K562 (cell line): ENCODE data around the gene SPAG16. TPM values are rescaled to one million over a fixed set of nuclear protein-coding genes. Genes with fewer than 3 reads are reported as not detected.

ENCODE experiments used
- ATAC-seq: fragments of 200-7000 bp; cut with Tn5 transposase; 3 replicates; pipeline ENCODE4 v1.9.1; 2020; ENCODE audit warnings: moderate library complexity
- BruUV-seq: library from RNA; stranded (reverse); fragments of 400-500 nt; replicated peaks from 2 replicates; lab custom pipeline; 2021; lab: Mats Ljungman, UMichigan
- CTCF ChIA-PET: fragments of 300-600 bp; formaldehyde crosslinking; extraction: SDS; loops from one replicate; lab custom pipeline; 2021; ENCODE audit warnings: low intra/inter-chr PET ratio; lab: Yijun Ruan, JAX
- POLR2A ChIA-PET: fragments of 300-600, 350-650 bp; sonication (Branson Sonifier 250); formaldehyde crosslinking; extraction: SDS; loops from one replicate; lab custom pipeline; 2021; ENCODE audit warnings: antibody characterized with exemption, inconsistent platforms; lab: Yijun Ruan, JAX
- DNase-seq, 4 experiments: peaks; one replicate each; pipeline versions ENCODE4 v3.0.0 to v3.0.0-alpha.2; 2011 to 2018; ENCODE audit warnings: low spot score in 3 of 4, mixed read lengths in 3 of 4; ENCODE audit errors: extremely low read depth in 1 of 4
- FAIRE-seq: peaks from 2 replicates; lab custom pipeline; 2011; peaks lifted over from hg19 to GRCh38; lab: Jason Lieb, UNC
- H2AFZ ChIP-seq: 2 replicates; pipeline ENCODE4 v1.6.0; 2011; ENCODE audit warnings: low read depth, low read length, control low read depth, inconsistent platforms
- H3K27ac ChIP-seq: fragments of 200-600 bp; 3 replicates; pipeline ENCODE4 v1.8.0; 2011; ENCODE audit warnings: low read depth, mild to moderate bottlenecking, control low read depth, inconsistent platforms, low read length, moderate library complexity, mixed read lengths; ENCODE audit errors: extremely low read depth
- H3K27me3 ChIP-seq, 2 experiments: fragments of 300-600 bp in 1 of 2; 2 replicates in 1 of 2; 3 replicates in 1 of 2; pipeline versions ENCODE4 v1.6.0 to v1.8.0; 2011; ENCODE audit warnings: inconsistent platforms in 2 of 2, low read length in 2 of 2, mild to moderate bottlenecking in 1 of 2, mixed read lengths in 1 of 2, moderate library complexity in 1 of 2; ENCODE audit not compliant: control insufficient read depth in 2 of 2, insufficient read depth in 2 of 2
- H3K36me3 ChIP-seq: fragments of 300-600 bp; 3 replicates; pipeline ENCODE4 v1.8.0; 2011; ENCODE audit warnings: mild to moderate bottlenecking, low read length, inconsistent platforms; ENCODE audit not compliant: control insufficient read depth, insufficient read depth
- H3K4me1 ChIP-seq, 2 experiments: fragments of 200-600 bp in 1 of 2; replicated peaks in 1 of 2; 2 replicates in 1 of 2; 3 replicates in 1 of 2; pipeline versions ENCODE4 v1.5.1 to v1.8.0; 2011; ENCODE audit warnings: inconsistent platforms in 2 of 2, low read length in 2 of 2, mild to moderate bottlenecking in 1 of 2, mixed read lengths in 1 of 2, moderate library complexity in 1 of 2; ENCODE audit not compliant: control insufficient read depth in 2 of 2, insufficient read depth in 2 of 2
- H3K4me2 ChIP-seq: 2 replicates; pipeline ENCODE4 v1.6.1; 2011; ENCODE audit warnings: low read length, control low read depth, inconsistent platforms, mixed read lengths; ENCODE audit not compliant: insufficient read depth
- H3K4me3 ChIP-seq: fragments of 200-600 bp; sonication (generic), shearing (Covaris generic); 2 replicates; pipeline ENCODE4 v1.5.1; 2016; ENCODE audit warnings: control low read depth, inconsistent platforms
- H3K79me2 ChIP-seq: fragments of 200-600 bp; 3 replicates; pipeline ENCODE4 v1.8.0; 2011; ENCODE audit warnings: low read length, inconsistent platforms; ENCODE audit not compliant: control insufficient read depth, insufficient read depth
- H3K9ac ChIP-seq, 2 experiments: 2 replicates each; pipeline versions ENCODE4 v1.6.0 to v1.6.1; 2011; ENCODE audit warnings: low read depth in 2 of 2, low read length in 2 of 2, control low read depth in 1 of 2, inconsistent platforms in 1 of 2, mild to moderate bottlenecking in 1 of 2, mixed read lengths in 1 of 2; ENCODE audit not compliant: insufficient read depth in 1 of 2
- H3K9me1 ChIP-seq: one replicate; pipeline ENCODE4 v1.6.0; 2011; ENCODE audit warnings: inconsistent platforms, mild to moderate bottlenecking, low read length, moderate library complexity; ENCODE audit not compliant: control insufficient read depth, insufficient read depth
- H3K9me3 ChIP-seq: replicated peaks from 2 replicates; pipeline ENCODE4 v1.5.1; 2011; ENCODE audit warnings: low read depth, low read length, inconsistent platforms; ENCODE audit not compliant: control insufficient read depth, insufficient read depth
- H4K20me1 ChIP-seq: replicated peaks from 2 replicates; pipeline ENCODE4 v1.6.1; 2011; ENCODE audit warnings: low read length, inconsistent platforms, mixed read lengths; ENCODE audit not compliant: control insufficient read depth, insufficient read depth
- CHD2 ChIP-seq: IDR thresholded peaks from 2 replicates; pipeline ENCODE4 v1.6.1; 2011; ENCODE audit warnings: low read depth, low read length
- CREBBP ChIP-seq: IDR thresholded peaks from one replicate; pipeline ENCODE4 v1.6.1; 2012; ENCODE audit warnings: low read depth, mild to moderate bottlenecking, control low read depth, inconsistent platforms, low read length
- FOSL1 ChIP-seq: fragments of 200-800 bp; sonication (Bioruptor generic); conservative IDR thresholded peaks from 2 replicates; pipeline ENCODE4 v1.6.1; 2016; ENCODE audit warnings: missing genetic modification characterization, missing compliant biosample characterization
- NELFE ChIP-seq: IDR thresholded peaks from 2 replicates; pipeline ENCODE4 v1.6.1; 2011; ENCODE audit warnings: mild to moderate bottlenecking; ENCODE audit not compliant: insufficient read depth, insufficient read length
- SMARCB1 ChIP-seq: IDR thresholded peaks from 2 replicates; pipeline ENCODE4 v1.6.1; 2011; ENCODE audit warnings: improper control_type of control experiment, low read depth; ENCODE audit not compliant: insufficient read length
- TAF9B ChIP-seq: fragments of 450-650 bp; IDR thresholded peaks from 2 replicates; pipeline ENCODE4 v1.6.1; 2018; ENCODE audit warnings: mild to moderate bottlenecking; ENCODE audit not compliant: partially characterized antibody
- ZBTB11 ChIP-seq, 3 experiments: fragments of 200-800 bp in 1 of 3; fragments of 250-450 bp in 1 of 3; fragments of 450-650 bp in 1 of 3; sonication (Bioruptor Pico) in 1 of 3; sonication (Bioruptor generic) in 1 of 3; formaldehyde crosslinking in 1 of 3; IDR thresholded peaks; 2 replicates each; pipeline versions ENCODE4 v1.6.1 to v1.8.0; 2016 to 2022; ENCODE audit warnings: mild to moderate bottlenecking in 2 of 3, missing genetic modification characterization in 2 of 3, missing compliant biosample characterization in 1 of 3, moderate library complexity in 1 of 3
- ZBTB9 ChIP-seq: fragments of 450-650 bp; formaldehyde crosslinking; IDR thresholded peaks from 2 replicates; pipeline ENCODE4 v1.4.0; 2020; ENCODE audit warnings: mild to moderate bottlenecking, moderate library complexity
- WGBS: fragments of 100-300 bp; shearing (Covaris generic); methylation state at CpG from one replicate; pipeline ENCODE4 v1.1.6; 2016; ENCODE audit warnings: low coverage, mixed read lengths; ENCODE audit not compliant: insufficient coverage; ENCODE audit errors: missing lambda C conversion rate; 5-methylcytosine and 5-hydroxymethylcytosine counted together
- in situ Hi-C: fragments of 300-500 bp; cut with MboI; formaldehyde crosslinking; loops from 4 replicates; pipeline ENCODE4 v1.15.0; 2018; ENCODE audit warnings: inconsistent platforms, mixed read lengths
- intact Hi-C: fragments of 100-400 bp; cut with micrococcal nuclease; formaldehyde crosslinking; loops from 2 replicates; pipeline ENCODE4 v1.14.2; 2022
- polyA plus RNA-seq, 8 experiments: library from polyadenylated mRNA; depleted of rRNA in 4 of 8; stranded (reverse) in 5 of 8; unstranded in 3 of 8; fragments of >200 nt; fragmentation: Nextera tagmentation in 2 of 8; fragmentation: Illumina TruSeq in 1 of 8; extraction: Ambion mirVana in 2 of 8; extraction: Trizol in 1 of 8; gene quantifications; 2 replicates each; pipeline versions ENCODE4 v1.2.1 to v1.2.3, GENCODE V29; 2011 to 2014; ENCODE audit warnings: inconsistent platforms in 1 of 8, missing spikeins in 1 of 8
- total RNA-seq, 7 experiments: library from RNA; depleted of rRNA in 6 of 7; stranded (reverse); fragments of >200 nt in 6 of 7; fragmentation: Illumina TruSeq in 2 of 7; extraction: Trizol in 2 of 7; gene quantifications; 2 replicates each; pipeline versions ENCODE4 v1.2.1 to v1.2.3, GENCODE V29; 2011 to 2021; ENCODE audit warnings: low replicate concordance in 1 of 7

SPAG16 gene
- total and polyA plus RNA-seq, 9 of the 15 experiments (the other 6 are each of a cell fraction or from before 2014, with no cell fraction given), result 0.98 to 5.9 (median 3.5) TPM

GRCh38 chr2:214108598-214108997, 824.3 kb downstream of the SPAG16 start:
- ChIA-PET POLR2A (no interaction called here), CTCF (no interaction called here)
- intact Hi-C loops (no loop called here), in situ Hi-C loops (no loop called here)
- Histone ChIP-seq H4K20me1 (no peaks in the 10 kb centered on the region), H3K4me2 (no peak overlapping the region), H2AFZ (no peak overlapping the region), H3K36me3 (no peaks in the 10 kb centered on the region), H3K79me2 (no peaks in the 10 kb centered on the region), H3K4me3 (no peak overlapping the region), H3K9ac (no peak overlapping the region), H3K4me1 (no peaks in the 10 kb centered on the region), H3K9me1 (no peaks in the 10 kb centered on the region), H3K27ac (no peak overlapping the region), H3K9me3 (no peaks in the 10 kb centered on the region), H3K27me3 (no peaks in the 10 kb centered on the region)
- WGBS, result 0% methylated on average over 1 of the region's 1 CpG
- DNase-seq (no peak), FAIRE-seq (no peak), ATAC-seq (no peak)
- TF ChIP-seq TAF9B (no peak), SMARCB1 (no peak), ZBTB9 (CRISPR knock-in tag) (no peak)
- BruUV-seq, result no TSS peak

- in situ Hi-C loops, result no loop called here
- no peaks in the 10 kb centered on the region for H3K79me2 ChIP-seq
- no peaks in the 10 kb centered on the region for H3K4me1 ChIP-seq
- H3K27me3 ChIP-seq, result no peaks in the 10 kb centered on the region
- DNase-seq (no peak), FAIRE-seq (no peak), ATAC-seq (no peak)
- CTCF ChIA-PET, result no interaction called here
- BruUV-seq, result no TSS peak
- no peaks in the 10 kb centered on the region for H3K9me3 ChIP-seq
- no peak overlapping the region for H3K4me3 ChIP-seq
- POLR2A ChIA-PET, result no interaction called here
- H4K20me1 ChIP-seq, result no peaks in the 10 kb centered on the region
- H3K27ac ChIP-seq, result no peak overlapping the region
- intact Hi-C loops, result no loop called here
- no peaks in the 10 kb centered on the region for H3K9me1 ChIP-seq
- no peak overlapping the region for H2AFZ ChIP-seq
- H3K9ac ChIP-seq, result no peak overlapping the region
- H3K36me3 ChIP-seq, result no peaks in the 10 kb centered on the region
- H3K4me2 ChIP-seq, result no peak overlapping the region
- TF ChIP-seq CREBBP, result no peak
- TF ChIP-seq ZBTB11 (CRISPR knock-in tag; IDR thresholded peaks at IDR 0.05), result no peak
- TF ChIP-seq CHD2, result no peak
- TF ChIP-seq FOSL1 (tag), result no peak
- no peak for TF ChIP-seq NELFE
Observed at GRCh38 chr2:214117054-214117453, 832.8 kb downstream of the SPAG16 start.
